H1 (cell line): ENCODE results near the gene ACAP1. TPM values are rescaled to one million over a fixed set of nuclear protein-coding genes. Genes with fewer than 3 reads are reported as not detected.
"Not testable (repeated sequence)": the region's sequence is repeated elsewhere in the genome, so short reads cannot be mapped to it uniquely, and the experiment has no call there.

ENCODE experiments used
- CTCF ChIA-PET: fragments of 300-600 bp; sonication (Branson Sonifier 250); formaldehyde crosslinking; loops from one replicate; lab custom pipeline; 2021; ENCODE audit not compliant: partially characterized antibody; lab: Charles Lee
- POLR2A ChIA-PET: fragments of 300-600 bp; sonication (Branson Sonifier 250); formaldehyde crosslinking; loops from one replicate; lab custom pipeline; 2021; ENCODE audit warnings: inconsistent platforms; ENCODE audit not compliant: partially characterized antibody; lab: Charles Lee
- DNase-seq, 2 experiments: peaks; one replicate each; pipeline versions ENCODE4 v3.0.0 to v3.0.0-alpha.2; 2010 to 2022; ENCODE audit warnings: low spot score in 2 of 2, low read depth in 1 of 2, mixed read lengths in 1 of 2
- FAIRE-seq: peaks from 2 replicates; lab custom pipeline; 2011; peaks lifted over from hg19 to GRCh38; lab: Jason Lieb, UNC
- H2AFZ ChIP-seq: 2 replicates; pipeline ENCODE4 v1.8.1; 2012; ENCODE audit warnings: low read length, inconsistent platforms
- H2AK5ac ChIP-seq: 2 replicates; pipeline ENCODE4 v1.6.1; 2013; ENCODE audit warnings: low read depth, low read length
- H2BK120ac ChIP-seq: replicated peaks from 2 replicates; pipeline ENCODE3; 2013; ENCODE audit warnings: low read depth, low read length, inconsistent platforms
- H2BK12ac ChIP-seq: 2 replicates; pipeline ENCODE4 v1.6.1; 2013; ENCODE audit warnings: low read depth, low read length
- H2BK15ac ChIP-seq: 2 replicates; pipeline ENCODE4 v1.6.1; 2013; ENCODE audit warnings: low read length
- H2BK20ac ChIP-seq: 2 replicates; pipeline ENCODE4 v1.6.1; 2013; ENCODE audit warnings: low read length
- H2BK5ac ChIP-seq: 2 replicates; pipeline ENCODE4 v1.6.1; 2013; ENCODE audit warnings: low read depth, low read length
- H3K14ac ChIP-seq: 2 replicates; pipeline ENCODE4 v1.6.1; 2013; ENCODE audit warnings: inconsistent platforms; ENCODE audit not compliant: insufficient read length
- H3K18ac ChIP-seq: 2 replicates; pipeline ENCODE4 v1.6.1; 2013; ENCODE audit warnings: low read length; ENCODE audit errors: extremely low read depth
- H3K23ac ChIP-seq: 2 replicates; pipeline ENCODE4 v1.6.1; 2013; ENCODE audit warnings: inconsistent platforms; ENCODE audit not compliant: insufficient read length
- H3K23me2 ChIP-seq: 2 replicates; pipeline ENCODE4 v1.6.1; 2013; ENCODE audit warnings: low read depth, low read length
- H3K27ac ChIP-seq: 2 replicates; pipeline ENCODE4 v1.6.1; 2011; ENCODE audit warnings: low read depth, low read length, inconsistent platforms
- H3K27me3 ChIP-seq, 4 experiments: replicated peaks in 1 of 4; 1 replicate in 1 of 4; 2 replicates in 3 of 4; pipeline versions ENCODE4 v1.6.1 to v1.8.1; 2011 to 2013; ENCODE audit warnings: low read length in 3 of 4, mild to moderate bottlenecking in 3 of 4, inconsistent platforms in 2 of 4, mixed read lengths in 2 of 4, moderate library complexity in 1 of 4; ENCODE audit not compliant: control insufficient read depth in 3 of 4, insufficient read depth in 3 of 4; ENCODE audit errors: extremely low read depth in 1 of 4
- H3K36me3 ChIP-seq, 4 experiments: 2 replicates each; pipeline versions ENCODE4 v1.6.1 to v1.8.1; 2011 to 2013; ENCODE audit warnings: mild to moderate bottlenecking in 4 of 4, low read length in 3 of 4, moderate library complexity in 2 of 4, control low read depth in 1 of 4, inconsistent platforms in 1 of 4; ENCODE audit not compliant: insufficient read depth in 4 of 4, control insufficient read depth in 2 of 4
- H3K4ac ChIP-seq: replicated peaks from 2 replicates; pipeline ENCODE3; 2013; ENCODE audit warnings: low read length, low read depth, mixed read lengths, inconsistent platforms; ENCODE audit not compliant: insufficient read length
- H3K4me1 ChIP-seq, 4 experiments: replicated peaks in 1 of 4; 1 replicate in 1 of 4; 2 replicates in 3 of 4; pipeline versions ENCODE4 v1.6.1 to v1.8.1; 2011 to 2013; ENCODE audit warnings: low read length in 3 of 4, inconsistent platforms in 2 of 4, mixed read lengths in 1 of 4; ENCODE audit not compliant: insufficient read depth in 4 of 4, control insufficient read depth in 3 of 4
- H3K4me2 ChIP-seq, 2 experiments: 2 replicates each; pipeline versions ENCODE4 v1.6.1 to v1.8.1; 2011 to 2013; ENCODE audit warnings: low read depth in 2 of 2, low read length in 2 of 2, control low read depth in 1 of 2, inconsistent platforms in 1 of 2, mild to moderate bottlenecking in 1 of 2; ENCODE audit not compliant: insufficient read depth in 1 of 2
- H3K4me3 ChIP-seq, 4 experiments: fragments of 200-600, 300-600 bp in 1 of 4; sonication (generic), shearing (Covaris generic), sonication (Bioruptor Twin) in 1 of 4; 2 replicates each; pipeline versions ENCODE4 v1.5.1 to v1.8.1; 2011 to 2016; ENCODE audit warnings: low read length in 4 of 4, low read depth in 3 of 4, control low read depth in 2 of 4, inconsistent platforms in 2 of 4, mild to moderate bottlenecking in 2 of 4, mixed read lengths in 1 of 4, moderate library complexity in 1 of 4; ENCODE audit not compliant: insufficient read depth in 2 of 4; ENCODE audit errors: extremely low read depth in 1 of 4
- H3K56ac ChIP-seq: replicated peaks from 2 replicates; pipeline ENCODE3; 2013; ENCODE audit warnings: low read depth, mild to moderate bottlenecking, mixed read lengths, low read length, inconsistent platforms; ENCODE audit not compliant: insufficient read length
- H3K79me1 ChIP-seq: 2 replicates; pipeline ENCODE4 v1.6.1; 2013; ENCODE audit warnings: low read depth, low read length, control low read depth
- H3K79me2 ChIP-seq, 2 experiments: 2 replicates each; pipeline versions ENCODE4 v1.6.1 to v1.8.1; 2012 to 2013; ENCODE audit warnings: low read length in 2 of 2, mild to moderate bottlenecking in 2 of 2, inconsistent platforms in 1 of 2; ENCODE audit not compliant: insufficient read depth in 2 of 2, control insufficient read depth in 1 of 2
- H3K9ac ChIP-seq, 4 experiments: replicated peaks in 1 of 4; 1 replicate in 1 of 4; 2 replicates in 3 of 4; pipeline versions ENCODE4 v1.6.1 to v1.8.1; 2011 to 2013; ENCODE audit warnings: low read depth in 3 of 4, low read length in 3 of 4, control low read depth in 2 of 4, mild to moderate bottlenecking in 2 of 4, moderate library complexity in 2 of 4, inconsistent platforms in 1 of 4; ENCODE audit errors: extremely low read depth in 1 of 4
- H3K9me3 ChIP-seq, 2 experiments: 2 replicates each; pipeline versions ENCODE4 v1.6.1 to v1.8.1; 2012 to 2013; ENCODE audit warnings: mild to moderate bottlenecking in 2 of 2, moderate library complexity in 2 of 2, control low read depth in 1 of 2, inconsistent platforms in 1 of 2, low read depth in 1 of 2, low read length in 1 of 2, mixed read lengths in 1 of 2; ENCODE audit not compliant: insufficient read depth in 2 of 2
- H4K20me1 ChIP-seq, 2 experiments: replicated peaks in 1 of 2; 2 replicates each; pipeline versions ENCODE3 to v1.8.1; 2011 to 2013; ENCODE audit warnings: inconsistent platforms in 2 of 2, low read length in 2 of 2, mild to moderate bottlenecking in 1 of 2; ENCODE audit not compliant: insufficient read depth in 2 of 2, control insufficient read depth in 1 of 2
- H4K5ac ChIP-seq: 2 replicates; pipeline ENCODE4 v1.6.1; 2013; ENCODE audit warnings: low read length, low read depth, mixed read lengths, inconsistent platforms; ENCODE audit not compliant: insufficient read length
- H4K8ac ChIP-seq: 2 replicates; pipeline ENCODE4 v1.8.0; 2013; ENCODE audit warnings: mild to moderate bottlenecking, moderate library complexity, low read length, inconsistent platforms; ENCODE audit not compliant: insufficient read depth; ENCODE audit errors: extremely low read depth
- H4K91ac ChIP-seq: replicated peaks from 2 replicates; pipeline ENCODE3; 2013; ENCODE audit warnings: low read length, mixed read lengths, inconsistent platforms; ENCODE audit not compliant: insufficient read length
- FOSL1 ChIP-seq: IDR thresholded peaks from 2 replicates; pipeline ENCODE4 v1.6.1; 2011; ENCODE audit warnings: mild to moderate bottlenecking, low read depth, low read length, moderate library complexity; ENCODE audit not compliant: insufficient read depth
- WGBS, 2 experiments: shearing (Covaris generic) in 1 of 2; methylation state at CpG; one replicate each; pipeline versions ENCODE4 v1.1.6 to v1.1.7; 2013 to 2015; ENCODE audit warnings: low lambda C conversion rate in 2 of 2, mixed read lengths in 2 of 2, inconsistent platforms in 1 of 2, low coverage in 1 of 2, missing lambda C conversion rate in 1 of 2; ENCODE audit not compliant: insufficient replicate concordance in 2 of 2, insufficient coverage in 1 of 2, insufficient read length in 1 of 2; ENCODE audit errors: extremely low coverage in 1 of 2, missing lambda C conversion rate in 1 of 2; 5-methylcytosine and 5-hydroxymethylcytosine counted together
- polyA plus RNA-seq, 7 experiments: library from polyadenylated mRNA; depleted of rRNA in 3 of 7; stranded (reverse) in 5 of 7; unstranded in 2 of 7; fragments of >200 nt in 5 of 7; fragments of 200-250 nt in 2 of 7; gene quantifications; 1 replicate in 5 of 7; 2 replicates in 1 of 7; 4 replicates in 1 of 7; pipeline versions ENCODE4 v1.2.1 to v1.2.3, GENCODE V29; 2011 to 2013; ENCODE audit warnings: missing spikeins in 2 of 7, mixed read lengths in 2 of 7
- total RNA-seq: library from RNA; stranded (reverse); fragmentation: NEBNext Ultra II Directional; extraction: Animal tissue kit (Norgen Biotek cat#: 25700); gene quantifications from 2 replicates; pipeline ENCODE4 v1.2.1, GENCODE V29; 2021

The ACAP1 gene
- total and polyA plus RNA-seq, 2 of the 8 experiments (the other 6 are each of a cell fraction or from before 2014, with no cell fraction given): 11.9 to 45.1 TPM

GRCh38 chr17:7363311-7363710, 27.0 kb downstream of the ACAP1 start (continued):
- no peak for TF ChIP-seq FOSL1

GRCh38 chr17:7365963-7366362, 29.6 kb downstream of the ACAP1 start:
- H2BK15ac ChIP-seq, H2AFZ ChIP-seq, H4K20me1 ChIP-seq, H3K79me1 ChIP-seq, H4K5ac ChIP-seq, H3K9me3 ChIP-seq, H3K79me2 ChIP-seq, H2AK5ac ChIP-seq, H3K14ac ChIP-seq, H3K9ac ChIP-seq, H2BK12ac ChIP-seq, H2BK5ac ChIP-seq, H4K91ac ChIP-seq, H3K4me2 ChIP-seq, H2BK120ac ChIP-seq, H3K4ac ChIP-seq, H3K56ac ChIP-seq, H3K18ac ChIP-seq, H3K36me3 ChIP-seq, H2BK20ac ChIP-seq, H3K27ac ChIP-seq, H4K8ac ChIP-seq, H3K4me3 ChIP-seq, DNase-seq, H3K27me3 ChIP-seq, FAIRE-seq, H3K23ac ChIP-seq, H3K23me2 ChIP-seq: not testable (repeated sequence)
- POLR2A ChIA-PET: interaction anchor here (0.5 kb wide), 1 partner anchor 27 kb away, joined by 3 read pairs; no protein-coding TSS in a partner anchor
- CTCF ChIA-PET: interaction anchor here (0.6 to 0.7 kb wide), 2 partner anchors 35 to 101 kb away, joined by 3 read pairs; no protein-coding TSS in a partner anchor
- H3K4me1 ChIP-seq: peaks cover 0 to 11% (median 4%) of the 10 kb centered on the region in 4 experiments; a peak in 5 of 7 replicates
- 91% methylated on average over 6 of the region's 7 CpGs; no CpG with 5 or more reads in 1 of the 2 experiments for WGBS, 2 experiments
